Activated T-cell treated with anti-CD3 and anti-CD28 coated beads, Interleukin-2, amount 50 U/mL, for 4 hours (primary cell): ENCODE data around the gene CGB5. TPM values are rescaled to one million over a fixed set of nuclear protein-coding genes. Genes with fewer than 3 reads are reported as not detected.
"Not testable (repeated sequence)": the region's sequence is repeated elsewhere in the genome, so short reads cannot be mapped to it uniquely, and the experiment has no call there.

ENCODE experiments used
- ATAC-seq, 2 donors: fragments of 200-7000 bp; cut with Tn5 transposase; one replicate each; pipeline ENCODE4 v1.10.0; 2021
- DNase-seq: peaks from one replicate; pipeline ENCODE4 v3.0.0-alpha.2; 2020
- H3K27me3 Mint-ChIP-seq: one replicate; pipeline ENCODE4 v1.8.0; 2021; ENCODE audit warnings: low read depth, mixed read lengths
- H3K36me3 Mint-ChIP-seq: one replicate; pipeline ENCODE4 v1.8.0; 2022; ENCODE audit warnings: mixed read lengths; ENCODE audit not compliant: insufficient read depth
- H3K4me1 Mint-ChIP-seq: one replicate; pipeline ENCODE4 v1.8.0; 2021; ENCODE audit warnings: low read depth, mixed read lengths
- H3K4me3 Mint-ChIP-seq: one replicate; pipeline ENCODE4 v1.8.0; 2021; ENCODE audit warnings: mild to moderate bottlenecking, moderate library complexity, mixed read lengths
- H3K9me3 Mint-ChIP-seq: one replicate; pipeline ENCODE4 v1.8.0; 2021; ENCODE audit warnings: mixed read lengths
- total RNA-seq, 3 donors: library from RNA; stranded (reverse); gene quantifications; one replicate each; pipeline ENCODE4 v1.2.1, GENCODE V29; 2021

The CGB5 gene
- not detected for total RNA-seq

DNA sequence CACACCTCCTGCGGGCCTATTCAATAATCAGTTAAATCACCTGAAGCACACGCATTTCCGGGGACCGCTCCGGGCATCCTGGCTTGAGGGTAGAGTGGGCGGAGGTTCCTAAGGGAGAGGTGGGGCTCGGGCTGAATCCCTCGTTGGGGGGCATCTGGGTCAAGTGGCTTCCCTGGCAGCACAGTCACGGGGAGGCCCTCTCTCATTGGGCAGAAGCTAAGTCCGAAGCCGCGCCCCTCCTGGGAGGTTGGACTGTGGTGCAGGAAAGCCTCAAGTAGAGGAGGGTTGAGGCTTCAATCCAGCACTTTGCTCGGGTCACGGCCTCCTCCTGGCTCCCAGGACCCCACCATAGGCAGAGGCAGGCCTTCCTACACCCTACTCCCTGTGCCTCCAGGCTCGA is at the start of gene CGB5:
TSS of gene CGB5 (plus strand) at position 301 of the 400 bp plus-strand sequence. CDS start 362 bp downstream, outside the sequence.
- H3K27me3 Mint-ChIP-seq, H3K4me3 Mint-ChIP-seq, H3K4me1 Mint-ChIP-seq, H3K9me3 Mint-ChIP-seq, ATAC-seq, DNase-seq, H3K36me3 Mint-ChIP-seq: not testable (repeated sequence)

DNA sequence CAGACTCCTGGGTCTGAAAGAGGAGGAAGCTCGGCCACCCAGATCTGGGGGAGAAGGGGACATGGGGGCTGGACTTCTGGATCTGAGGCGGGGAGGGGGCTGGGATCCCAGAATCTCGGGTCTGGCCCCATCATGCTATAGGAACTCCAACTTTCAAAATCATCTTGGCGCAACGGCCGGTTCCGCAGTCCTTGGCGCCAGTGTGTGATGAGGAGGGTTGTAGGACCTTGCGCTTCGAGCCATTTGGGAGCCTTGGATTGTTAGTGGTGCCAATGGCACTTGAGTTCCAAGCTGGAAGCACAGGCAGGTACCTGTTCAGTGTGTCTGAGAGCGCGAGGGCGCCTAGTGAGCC is 49.6 kb upstream of the CGB5 start:
- DNase-seq (no peak), ATAC-seq (no peak)
- Mint-ChIP-seq H3K9me3 (no peaks in the 10 kb centered on the region), H3K27me3 (no peaks in the 10 kb centered on the region), H3K4me1 (peaks cover 33% of the 10 kb centered on the region), H3K4me3 (peak overlapping the region; percentile 95), H3K36me3 (peaks cover 17% of the 10 kb centered on the region)

DNA sequence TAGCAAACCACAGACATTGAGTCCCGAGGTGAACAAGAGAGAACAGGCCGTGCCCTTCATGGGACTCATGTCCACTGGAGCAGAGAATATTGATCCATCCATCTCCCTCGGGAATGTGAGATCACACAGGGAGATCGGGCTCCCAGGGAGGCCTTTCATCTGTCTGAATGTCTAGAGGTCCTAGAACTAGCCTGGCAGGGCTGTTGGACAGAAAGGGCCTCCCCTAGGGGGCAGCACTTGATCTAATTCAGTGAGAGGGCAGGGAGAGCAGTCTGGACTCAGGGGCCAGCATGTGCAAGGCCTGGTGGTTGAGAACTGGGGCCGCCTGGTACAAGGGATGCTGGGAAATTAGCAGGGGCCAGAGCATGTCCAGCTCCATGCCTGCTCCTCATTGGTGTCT is 45.7 kb upstream of the CGB5 start:
- peak; percentile 43 for DNase-seq
- H3K4me3 Mint-ChIP-seq, result no peak overlapping the region
- H3K36me3 Mint-ChIP-seq, result peaks cover 21% of the 10 kb centered on the region
- H3K9me3 Mint-ChIP-seq, result no peaks in the 10 kb centered on the region
- H3K27me3 Mint-ChIP-seq, result no peaks in the 10 kb centered on the region
- ATAC-seq, result no peak
- H3K4me1 Mint-ChIP-seq, result peaks cover 22% of the 10 kb centered on the region

DNA sequence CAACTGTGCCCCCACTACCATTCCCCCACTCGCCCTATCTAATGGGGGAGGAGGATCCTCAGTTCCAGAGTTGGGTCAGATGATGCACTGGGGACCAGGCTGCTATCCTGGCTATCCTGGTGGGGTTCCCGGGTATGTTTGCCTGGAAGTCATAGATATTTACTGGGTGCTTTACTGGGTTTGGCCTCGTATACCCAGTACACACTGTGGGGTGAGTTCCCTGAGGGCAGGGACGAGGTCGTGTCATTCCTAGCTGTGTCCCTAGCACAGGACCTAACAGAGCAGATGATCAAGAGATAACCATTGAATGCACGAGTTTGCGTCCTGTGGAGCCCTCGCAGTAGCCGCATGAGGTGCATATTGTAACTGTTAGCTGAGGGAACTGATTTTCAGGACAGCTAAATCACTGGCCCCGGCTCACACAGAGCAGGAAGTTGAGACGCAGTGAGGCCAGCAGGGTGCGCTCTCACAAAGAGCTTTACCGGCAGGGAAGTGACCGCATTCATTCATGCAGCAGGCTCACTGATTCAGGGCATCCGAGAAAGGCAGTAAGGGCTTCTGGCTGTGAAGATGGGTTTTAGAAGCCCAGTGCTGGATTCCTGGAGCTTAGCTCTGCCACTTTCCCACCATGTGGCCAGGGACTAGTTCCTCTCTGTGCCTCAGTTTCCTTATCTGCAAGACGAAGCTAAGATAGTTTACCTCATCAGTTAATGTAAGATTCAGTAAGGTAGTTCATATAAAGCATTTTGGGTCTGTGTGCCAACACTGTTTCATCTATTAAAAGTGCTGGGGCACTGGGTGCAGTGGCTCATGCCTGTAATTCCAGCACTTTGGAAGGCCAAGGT is 43.9 kb upstream of the CGB5 start:
- H3K4me1 Mint-ChIP-seq, result peaks cover 14% of the 10 kb centered on the region
- H3K9me3 Mint-ChIP-seq, result no peaks in the 10 kb centered on the region

DNA sequence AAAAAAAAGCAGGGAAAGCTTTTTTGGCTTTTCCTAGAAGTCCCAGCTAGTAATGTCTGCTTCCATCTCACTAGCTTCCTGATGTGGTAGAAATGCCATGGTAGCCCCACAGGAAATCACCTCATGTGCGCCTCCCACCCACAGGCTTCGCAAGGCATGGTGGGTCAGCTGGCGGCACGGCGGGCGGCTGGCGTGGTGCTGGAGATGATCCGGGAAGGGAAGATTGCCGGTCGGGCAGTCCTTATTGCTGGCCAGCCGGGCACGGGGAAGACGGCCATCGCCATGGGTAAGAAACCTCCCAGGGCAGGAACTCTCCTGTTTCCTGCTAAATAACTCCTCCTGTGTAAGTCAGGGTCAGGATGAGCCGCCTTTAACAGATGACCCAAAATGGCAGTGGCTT is 39.5 kb upstream of the CGB5 start:
- peaks cover 6% of the 10 kb centered on the region for H3K4me1 Mint-ChIP-seq
- ATAC-seq, result no peak
- peaks cover 20% of the 10 kb centered on the region for H3K36me3 Mint-ChIP-seq
- no peak for DNase-seq
- H3K9me3 Mint-ChIP-seq, result no peaks in the 10 kb centered on the region
- no peak overlapping the region for H3K4me3 Mint-ChIP-seq
- H3K27me3 Mint-ChIP-seq, result no peaks in the 10 kb centered on the region

More for the DNA sequence above, 43.9 kb upstream of the CGB5 start:
- ATAC-seq (peak; percentile 80 to 96), DNase-seq (peak; percentile 65)
- Mint-ChIP-seq H3K27me3 (no peaks in the 10 kb centered on the region), H3K4me3 (no peak overlapping the region), H3K36me3 (peaks cover 22% of the 10 kb centered on the region)

DNA sequence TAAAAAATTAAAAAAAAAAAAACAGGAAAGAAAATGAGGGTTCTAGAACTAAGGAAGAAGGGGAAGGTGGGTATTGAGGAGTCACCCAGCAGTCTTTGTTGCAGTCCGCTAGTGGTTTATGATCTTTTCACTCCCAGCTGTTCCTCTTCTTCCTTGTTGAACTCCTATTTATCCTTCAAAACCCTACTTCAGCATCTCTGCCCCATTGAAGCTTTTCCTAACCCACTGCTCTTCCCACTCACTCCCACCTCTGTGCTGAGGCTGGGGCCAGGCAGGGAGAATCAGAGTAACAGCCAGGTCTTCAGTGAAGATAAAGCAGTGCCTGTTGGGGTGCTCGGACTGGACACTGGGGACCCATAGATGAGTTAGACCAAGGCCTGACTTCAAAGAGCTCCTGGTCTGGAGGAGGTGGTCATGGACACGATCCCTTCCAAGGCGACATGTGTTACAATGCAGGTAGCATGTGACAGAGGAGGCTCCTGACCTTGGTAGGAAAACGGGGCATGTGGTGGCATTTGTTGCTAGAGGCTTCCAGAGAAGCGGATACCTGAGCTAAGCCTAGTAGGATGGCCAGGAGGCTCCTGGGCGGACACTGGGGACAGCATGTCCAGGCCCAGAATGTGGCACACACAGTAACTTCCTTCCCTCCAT is 38.6 kb upstream of the CGB5 start:
- ATAC-seq (no peak), DNase-seq (no peak)
- Mint-ChIP-seq H3K4me1 (no peaks in the 10 kb centered on the region), H3K36me3 (peaks cover 14% of the 10 kb centered on the region), H3K27me3 (no peaks in the 10 kb centered on the region), H3K4me3 (no peak overlapping the region), H3K9me3 (no peaks in the 10 kb centered on the region)

DNA sequence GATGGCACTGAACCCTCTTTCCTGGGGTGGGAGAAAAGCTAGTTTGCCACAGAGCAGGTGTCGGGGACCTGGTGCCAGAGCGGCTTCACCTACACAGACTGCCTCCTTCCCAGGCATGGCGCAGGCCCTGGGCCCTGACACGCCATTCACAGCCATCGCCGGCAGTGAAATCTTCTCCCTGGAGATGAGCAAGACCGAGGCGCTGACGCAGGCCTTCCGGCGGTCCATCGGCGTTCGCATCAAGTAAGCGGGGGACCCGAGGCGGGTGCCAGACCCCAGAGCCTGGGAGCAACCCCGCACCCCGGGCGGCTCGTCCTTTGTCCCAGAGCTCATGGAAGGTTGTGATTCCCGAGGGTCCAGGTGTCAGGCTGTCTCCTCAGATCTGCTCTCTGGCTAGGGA is 36.7 kb upstream of the CGB5 start:
- Mint-ChIP-seq H3K9me3 (no peaks in the 10 kb centered on the region), H3K36me3 (peaks cover 14% of the 10 kb centered on the region), H3K27me3 (no peaks in the 10 kb centered on the region), H3K4me3 (no peak overlapping the region), H3K4me1 (no peaks in the 10 kb centered on the region)
- ATAC-seq (no peak), DNase-seq (no peak)

DNA sequence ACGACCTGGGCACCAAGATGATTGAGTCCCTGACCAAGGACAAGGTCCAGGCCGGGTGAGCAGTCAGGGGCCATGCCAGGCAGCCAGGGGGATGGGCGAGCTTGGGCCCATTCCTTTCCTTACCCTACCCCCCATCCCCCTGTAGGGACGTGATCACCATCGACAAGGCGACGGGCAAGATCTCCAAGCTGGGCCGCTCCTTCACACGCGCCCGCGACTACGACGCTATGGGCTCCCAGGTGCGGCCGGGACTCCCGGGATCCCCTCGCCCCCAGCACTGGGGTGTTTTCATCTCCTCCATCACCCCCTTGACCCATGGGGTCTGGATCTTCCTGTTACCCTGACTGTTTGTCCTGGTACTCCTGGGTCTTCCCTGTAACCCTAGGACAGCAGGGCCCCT is 33.8 kb upstream of the CGB5 start:
- DNase-seq (no peak), ATAC-seq (no peak)
- no peaks in the 10 kb centered on the region for H3K4me1 Mint-ChIP-seq
- peaks cover 12% of the 10 kb centered on the region for H3K36me3 Mint-ChIP-seq
- no peaks in the 10 kb centered on the region for H3K27me3 Mint-ChIP-seq
- H3K4me3 Mint-ChIP-seq, result no peak overlapping the region
- H3K9me3 Mint-ChIP-seq, result no peaks in the 10 kb centered on the region

DNA sequence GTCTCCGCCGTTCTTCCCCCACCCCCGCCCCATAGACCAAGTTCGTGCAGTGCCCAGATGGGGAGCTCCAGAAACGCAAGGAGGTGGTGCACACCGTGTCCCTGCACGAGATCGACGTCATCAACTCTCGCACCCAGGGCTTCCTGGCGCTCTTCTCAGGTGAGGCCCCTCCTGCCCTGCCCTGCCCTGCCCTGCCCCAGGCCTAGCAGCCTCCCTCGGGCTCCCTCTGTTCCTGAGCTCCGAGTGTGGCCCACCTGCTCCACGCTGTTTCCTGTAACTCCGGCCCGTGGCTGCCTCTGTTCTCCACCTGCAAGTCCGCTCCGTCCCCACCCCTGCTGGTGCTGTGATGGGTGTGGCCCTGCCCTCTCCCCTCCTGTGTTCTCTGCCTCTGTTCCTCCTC is 33.2 kb upstream of the CGB5 start:
- DNase-seq (no peak), ATAC-seq (no peak)
- Mint-ChIP-seq H3K4me3 (no peak overlapping the region), H3K36me3 (peaks cover 7% of the 10 kb centered on the region), H3K9me3 (no peaks in the 10 kb centered on the region), H3K4me1 (no peaks in the 10 kb centered on the region), H3K27me3 (no peaks in the 10 kb centered on the region)

DNA sequence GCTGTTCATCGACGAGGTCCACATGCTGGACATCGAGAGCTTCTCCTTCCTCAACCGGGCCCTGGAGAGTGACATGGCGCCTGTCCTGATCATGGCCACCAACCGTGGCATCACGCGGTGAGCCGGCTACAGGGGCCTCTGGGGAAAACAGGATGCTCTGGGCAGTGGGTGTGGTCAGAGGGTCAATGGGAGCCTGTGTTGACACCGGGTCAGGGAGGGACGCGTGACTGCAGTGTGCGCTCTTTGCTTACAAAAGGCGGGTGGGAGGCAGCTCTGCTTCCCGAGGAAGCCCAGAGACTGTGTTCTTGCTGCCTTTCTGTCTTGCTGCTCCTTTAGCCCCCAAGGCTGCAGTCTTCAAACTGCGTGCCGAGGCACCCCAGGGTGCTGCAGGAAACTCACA is 32.5 kb upstream of the CGB5 start:
- Mint-ChIP-seq H3K27me3 (no peaks in the 10 kb centered on the region), H3K36me3 (peaks cover 8% of the 10 kb centered on the region), H3K4me3 (no peak overlapping the region), H3K9me3 (no peaks in the 10 kb centered on the region), H3K4me1 (no peaks in the 10 kb centered on the region)
- DNase-seq (no peak), ATAC-seq (no peak)

DNA sequence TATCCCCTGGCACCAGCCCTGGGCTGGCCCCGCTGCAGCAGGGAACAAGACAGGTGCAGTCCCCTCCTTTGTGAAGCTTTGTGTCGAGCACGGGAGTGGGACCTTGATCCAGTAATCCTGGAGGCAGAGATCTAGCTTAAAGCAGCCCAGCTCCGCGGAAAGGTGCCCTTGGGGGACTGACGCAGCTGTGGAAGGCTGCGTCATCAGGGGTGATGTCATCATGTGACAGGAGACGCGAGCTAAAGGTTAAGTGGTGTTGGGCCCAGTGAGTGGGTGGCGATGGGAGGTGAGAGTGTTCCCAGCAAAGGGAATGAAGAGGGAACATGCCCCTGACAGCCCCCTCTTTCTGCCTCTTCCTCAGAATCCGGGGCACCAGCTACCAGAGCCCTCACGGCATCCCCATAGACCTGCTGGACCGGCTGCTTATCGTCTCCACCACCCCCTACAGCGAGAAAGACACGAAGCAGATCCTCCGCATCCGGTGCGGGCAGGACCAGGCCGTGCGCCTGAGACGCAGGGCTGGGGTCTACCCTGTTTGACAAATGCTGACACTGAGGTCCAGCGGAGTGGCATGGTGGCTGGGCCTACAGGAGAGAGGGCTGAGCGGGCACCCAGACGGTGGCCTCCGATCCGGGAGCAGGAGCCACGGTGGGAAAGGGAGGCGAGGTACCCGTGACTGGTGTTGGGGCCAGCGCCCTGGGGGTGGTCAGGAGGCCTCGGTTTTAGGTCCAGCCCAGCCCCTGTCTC is 29.4 kb upstream of the CGB5 start:
- H3K4me3 Mint-ChIP-seq, result no peak overlapping the region
- H3K9me3 Mint-ChIP-seq, result no peaks in the 10 kb centered on the region
- ATAC-seq (no peak), DNase-seq (no peak)
- peaks cover 9% of the 10 kb centered on the region for H3K4me1 Mint-ChIP-seq
- no peaks in the 10 kb centered on the region for H3K27me3 Mint-ChIP-seq
- H3K36me3 Mint-ChIP-seq, result peaks cover 8% of the 10 kb centered on the region

DNA sequence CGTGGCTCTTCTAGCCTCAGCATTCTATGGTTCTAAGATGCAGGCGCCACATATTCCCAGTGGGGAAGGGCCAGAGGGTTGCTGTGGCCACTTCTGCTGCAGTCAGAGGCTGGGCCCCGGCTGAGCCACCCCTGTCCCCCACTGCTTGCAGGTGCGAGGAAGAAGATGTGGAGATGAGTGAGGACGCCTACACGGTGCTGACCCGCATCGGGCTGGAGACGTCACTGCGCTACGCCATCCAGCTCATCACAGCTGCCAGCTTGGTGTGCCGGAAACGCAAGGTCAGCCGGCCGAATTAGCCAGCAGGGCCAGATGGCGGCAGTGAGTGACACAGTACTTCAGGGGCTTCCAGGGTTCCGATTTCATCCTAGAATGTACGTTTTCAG is 28.8 kb upstream of the CGB5 start:
- Mint-ChIP-seq H3K4me3 (no peak overlapping the region), H3K9me3 (no peaks in the 10 kb centered on the region), H3K4me1 (peaks cover 10% of the 10 kb centered on the region), H3K36me3 (peaks cover 8% of the 10 kb centered on the region), H3K27me3 (peaks cover 3% of the 10 kb centered on the region)
- DNase-seq (no peak), ATAC-seq (no peak)

DNA sequence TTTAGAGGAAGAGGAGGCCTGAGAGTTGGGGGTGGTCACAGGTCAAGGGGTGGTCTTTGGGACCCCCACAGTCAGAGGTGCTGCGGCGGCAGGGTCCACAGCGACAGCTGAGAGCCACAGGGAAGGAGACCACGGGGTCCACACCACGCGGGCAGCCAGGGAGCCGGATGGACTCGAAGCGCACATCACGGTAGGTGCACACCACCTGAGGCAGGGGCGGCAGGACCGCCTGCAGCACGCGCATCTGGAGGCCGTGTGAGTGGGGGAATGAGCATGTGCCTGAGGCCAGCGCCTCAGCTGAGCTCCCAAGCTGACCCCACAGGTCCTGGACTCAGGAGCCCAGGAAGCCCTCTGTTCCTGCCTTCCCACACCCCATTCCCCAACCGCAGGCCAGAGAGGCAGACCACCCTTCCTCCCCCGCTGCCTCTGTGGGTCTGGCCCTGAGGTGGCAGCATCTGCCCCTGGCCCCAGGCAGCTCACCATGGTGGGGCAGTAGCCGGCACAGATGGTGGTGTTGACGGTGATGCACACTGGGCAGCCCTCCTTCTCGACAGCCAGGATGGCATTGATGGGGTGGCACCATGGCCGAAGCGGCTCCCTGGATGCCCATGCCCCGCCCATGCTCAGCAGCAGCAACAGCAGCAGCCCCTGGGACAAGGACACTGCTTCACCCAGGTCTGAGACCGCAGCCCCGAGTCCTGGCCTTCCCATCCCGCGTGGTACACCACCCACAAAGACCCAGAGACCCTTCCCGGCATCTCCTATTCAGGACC is 27.4 kb upstream of the CGB5 start:
- Mint-ChIP-seq H3K9me3 (no peaks in the 10 kb centered on the region), H3K4me3 (no peak overlapping the region), H3K4me1 (peaks cover 17% of the 10 kb centered on the region), H3K27me3 (peaks cover 3% of the 10 kb centered on the region), H3K36me3 (peaks cover 5% of the 10 kb centered on the region)
- DNase-seq (no peak), ATAC-seq (no peak)

DNA sequence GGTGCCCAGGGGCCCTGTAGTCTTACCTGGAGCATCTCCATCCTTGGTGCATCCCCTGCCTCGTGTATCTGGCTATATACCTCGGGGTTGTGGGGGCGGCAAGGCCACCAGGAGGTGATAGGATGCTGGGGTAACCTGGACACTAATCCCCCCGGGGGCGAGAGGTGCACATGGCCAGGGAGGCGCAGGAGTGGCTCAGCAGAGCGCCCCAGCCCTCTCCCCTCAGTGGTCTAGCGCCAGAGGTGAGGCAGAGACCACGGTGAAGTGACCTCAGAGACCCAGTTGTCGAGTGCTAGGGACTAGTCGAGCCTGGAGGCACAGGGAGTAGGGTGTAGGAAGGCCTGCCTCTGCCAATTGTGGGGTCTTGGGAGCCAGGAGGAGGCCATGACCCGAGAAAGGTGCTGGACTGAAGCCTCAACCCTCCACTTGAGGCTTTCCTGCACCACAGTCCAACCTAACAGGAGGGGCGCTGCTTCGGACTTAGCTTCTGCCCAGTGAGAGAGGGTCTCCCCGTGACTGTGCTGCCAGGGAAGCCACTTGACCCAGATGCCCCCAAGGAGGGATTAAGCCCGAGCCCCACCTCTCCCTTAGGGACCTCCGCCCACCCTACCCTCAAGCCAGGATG is 26.5 kb upstream of the CGB5 start, which contains the start of gene LHB:
TSS of gene LHB (minus strand) at position 51 of the 625 bp plus-strand sequence. CDS start at position 41, 10 bp downstream.
- no peak for DNase-seq
- Mint-ChIP-seq H3K4me3 (peak within 1 kb of the TSS; percentile 77), H3K36me3 (peaks cover 5% of the 10 kb centered on the region), H3K27me3 (peaks cover 3% of the 10 kb centered on the region), H3K4me1 (peaks cover 18% of the 10 kb centered on the region), H3K9me3 (no peaks in the 10 kb centered on the region)
- no peak for ATAC-seq
